Lung microvascular endothelial cell (primary cell): ENCODE measurements around the gene DERL2. TPM values are rescaled to one million over a fixed set of nuclear protein-coding genes. Genes with fewer than 3 reads are reported as not detected.
"Not testable (repeated sequence)": the region's sequence is repeated elsewhere in the genome, so short reads cannot be mapped to it uniquely, and the experiment has no call there.

Experiments used
- DNase-seq, 2 donors: peaks; one replicate each; pipeline versions ENCODE4 v3.0.0 to v3.0.0-alpha.2; 2010; ENCODE audit warnings: low read depth in 2 of 2
- total RNA-seq: library from RNA; depleted of rRNA; stranded (reverse); fragments of >200 nt; gene quantifications from 2 replicates; pipeline ENCODE4 v1.2.1, GENCODE V29; 2014

The DERL2 gene
- total RNA-seq, 1 donor from 2014 or later = 20.2 TPM

DNA sequence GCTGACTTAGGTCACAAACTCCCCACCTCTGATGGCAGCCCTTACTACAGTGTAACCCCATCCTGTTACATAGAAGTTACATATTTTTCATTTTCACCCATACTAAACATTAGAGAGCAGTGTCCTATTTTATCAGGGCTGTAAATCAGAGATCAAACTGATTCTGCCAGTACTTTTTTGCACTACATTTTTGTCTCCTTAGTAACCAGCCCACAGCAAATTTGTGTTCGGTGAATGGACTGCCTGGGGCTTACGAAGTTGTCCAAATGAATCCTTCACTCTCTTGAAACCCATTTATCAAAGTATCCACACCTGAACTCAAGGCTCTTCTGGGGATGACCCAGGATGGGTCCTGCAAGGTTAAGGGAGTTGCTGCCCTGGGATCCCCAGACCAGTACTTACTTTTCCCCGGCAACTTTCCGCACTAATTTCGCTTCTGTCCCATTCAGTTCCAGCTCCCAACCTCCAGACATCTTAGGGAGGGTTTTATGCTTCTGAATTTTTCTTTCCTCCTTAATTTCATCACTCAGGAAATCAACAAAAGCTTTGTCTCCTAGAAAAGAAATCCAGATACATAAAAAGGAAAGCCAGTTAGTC is 48.2 kb downstream of the DERL2 start:
- DNase-seq = peak; percentile 11 to 16

DNA sequence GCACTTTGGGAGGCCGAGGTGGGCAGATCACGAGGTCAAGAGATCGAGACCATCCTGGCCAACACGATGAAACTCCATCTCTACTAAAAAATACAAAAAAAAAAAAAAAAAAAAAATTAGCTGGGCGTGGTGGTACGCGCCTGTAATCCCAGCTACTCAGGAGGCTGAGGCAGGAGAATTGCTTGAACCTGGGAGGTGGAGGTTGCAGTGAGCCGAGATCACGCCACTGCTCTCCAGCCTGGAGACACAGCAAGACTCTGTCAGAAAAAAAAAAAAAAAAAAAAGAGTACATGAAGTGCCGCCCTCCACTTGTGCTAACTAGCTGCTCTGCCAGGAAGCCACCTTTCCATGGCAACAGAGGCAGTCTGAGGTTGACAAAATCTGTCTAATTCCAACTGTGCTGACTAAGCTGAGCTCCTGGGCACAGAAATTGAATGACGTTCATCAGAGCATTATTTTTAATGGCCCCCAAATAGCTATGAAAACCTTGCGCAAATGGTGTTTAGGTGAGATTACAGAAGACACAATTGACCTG is 50.1 kb downstream of the DERL2 start:
- not testable (repeated sequence) for DNase-seq

DNA sequence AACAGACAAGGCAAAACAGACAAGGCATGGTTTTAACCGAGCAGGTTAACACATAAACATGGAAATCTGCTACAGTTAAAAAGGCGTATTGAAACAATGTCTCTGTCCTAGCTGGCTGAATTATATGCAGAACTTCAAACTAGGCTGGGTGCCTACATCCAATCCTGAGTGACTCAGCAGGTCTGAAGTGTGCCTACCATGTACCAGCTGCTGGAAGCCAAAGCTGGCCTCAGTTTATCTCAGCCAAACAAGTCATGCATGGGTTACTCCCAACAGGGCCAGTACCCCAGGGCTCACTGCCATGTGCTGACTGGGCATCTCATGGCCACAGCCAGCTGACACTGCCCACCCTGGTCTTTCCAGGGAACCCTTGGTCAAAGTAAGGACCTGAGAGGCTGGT is 51.0 kb downstream of the DERL2 start:
- DNase-seq = no peak

DNA sequence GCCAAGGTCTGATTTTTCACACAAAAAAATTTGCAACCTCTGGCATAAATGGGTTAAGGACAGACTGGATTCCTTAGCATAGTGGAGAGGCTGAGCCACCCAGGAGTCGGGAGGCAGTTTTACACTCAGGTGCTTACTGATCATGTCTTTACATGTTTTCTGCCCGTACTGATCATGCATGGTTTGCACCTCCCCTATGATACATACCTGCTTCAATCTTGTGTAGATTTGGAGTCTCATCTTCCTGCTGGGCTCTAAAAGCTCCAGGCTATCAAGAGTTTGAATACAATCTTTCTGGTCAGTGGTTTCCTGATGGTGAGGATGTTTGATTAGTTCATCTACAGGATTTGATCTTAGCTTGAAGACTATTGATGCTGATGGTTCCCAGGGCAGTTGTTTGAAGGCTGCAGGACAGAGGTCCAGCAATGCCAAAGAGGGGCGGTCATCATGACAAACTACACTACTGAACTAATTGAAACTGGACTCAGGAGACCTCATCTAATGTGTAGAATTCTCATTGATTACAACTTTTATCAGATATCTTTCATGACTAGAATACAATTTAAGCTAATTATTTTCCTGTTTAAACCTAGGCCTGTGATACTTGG is 53.9 kb downstream of the DERL2 start:
- no peak for DNase-seq

DNA sequence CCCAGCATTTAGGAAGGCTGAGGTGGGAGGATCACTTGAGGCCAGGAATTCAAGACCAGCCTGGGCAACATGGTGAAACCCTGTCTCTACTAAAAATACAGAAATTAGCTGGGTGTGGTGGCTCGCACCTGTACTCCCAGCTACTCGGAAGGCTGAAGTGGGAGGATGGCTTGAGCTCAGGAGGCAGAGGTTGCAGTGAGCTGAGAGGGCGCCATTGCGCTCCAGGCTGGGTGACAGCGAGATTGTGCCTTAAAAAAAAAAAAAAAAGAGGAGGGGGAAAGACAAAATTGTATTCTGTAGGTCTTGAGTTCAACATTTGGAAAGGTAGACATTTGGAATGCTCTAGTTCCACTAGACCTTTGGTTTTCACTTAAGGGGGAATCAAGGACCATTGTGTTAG is 54.7 kb downstream of the DERL2 start:
- not testable (repeated sequence) for DNase-seq

DNA sequence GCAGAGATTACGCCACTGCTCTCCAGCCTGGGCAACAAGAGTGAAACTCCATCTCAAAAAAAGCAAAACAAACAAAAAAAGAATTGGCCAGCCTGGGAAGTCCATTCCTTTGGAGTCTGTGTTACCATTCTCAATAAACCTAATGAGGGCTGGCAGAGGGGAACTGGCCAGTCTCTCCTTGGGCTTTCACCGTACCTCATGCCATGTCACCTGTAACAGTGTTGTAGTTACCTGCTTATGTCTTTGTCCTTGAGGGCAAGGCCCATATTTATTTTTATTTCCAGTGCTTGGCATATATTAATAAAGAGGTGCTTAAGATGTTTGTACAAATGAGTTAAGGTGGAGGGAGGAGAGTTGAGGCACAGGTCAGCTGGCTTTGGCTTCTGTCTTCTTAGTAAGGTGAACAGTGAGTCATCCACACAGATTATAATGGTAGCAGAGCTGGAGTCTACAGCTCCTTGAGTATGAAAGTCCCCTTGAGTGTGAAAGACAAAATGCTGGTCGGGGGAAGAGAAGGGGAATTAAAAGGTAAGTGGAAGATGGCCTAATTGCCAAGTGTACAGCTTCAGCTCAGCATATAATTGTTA is 55.5 kb downstream of the DERL2 start:
- DNase-seq = no peak

DNA sequence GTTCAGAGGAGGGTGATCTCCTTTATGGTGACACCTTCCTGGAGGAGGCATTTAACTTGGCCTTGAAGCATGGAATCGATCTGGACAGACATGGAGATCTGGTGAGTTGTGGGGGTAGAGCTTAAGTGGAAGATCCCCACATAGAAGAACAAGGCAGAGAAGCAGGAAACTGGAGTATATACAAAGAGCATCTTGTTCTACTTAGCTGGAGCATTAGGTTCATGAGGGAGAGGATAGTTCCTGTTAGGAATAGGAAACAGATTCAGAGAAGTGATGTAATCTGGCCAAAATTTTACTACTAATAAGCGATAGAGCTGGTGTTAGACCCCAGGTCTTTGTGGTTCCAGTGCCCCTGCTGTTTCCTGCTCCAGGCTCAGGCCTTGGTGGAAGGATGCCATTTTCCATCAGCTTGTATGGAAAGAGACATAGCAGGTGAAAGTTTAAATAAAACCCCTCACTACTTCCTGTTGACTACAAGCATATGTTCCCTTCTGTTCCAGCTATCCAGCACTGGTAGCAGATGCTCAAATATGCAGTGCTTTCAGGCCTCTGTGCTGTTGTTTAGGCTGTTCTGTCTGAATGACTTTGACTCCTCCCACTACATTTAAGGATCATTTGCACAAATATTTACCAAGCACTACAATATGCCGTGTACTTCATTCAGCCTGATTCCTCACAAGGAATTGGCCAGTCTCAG is 56.6 kb downstream of the DERL2 start:
- peak; percentile 48 to 92 for DNase-seq

DNA sequence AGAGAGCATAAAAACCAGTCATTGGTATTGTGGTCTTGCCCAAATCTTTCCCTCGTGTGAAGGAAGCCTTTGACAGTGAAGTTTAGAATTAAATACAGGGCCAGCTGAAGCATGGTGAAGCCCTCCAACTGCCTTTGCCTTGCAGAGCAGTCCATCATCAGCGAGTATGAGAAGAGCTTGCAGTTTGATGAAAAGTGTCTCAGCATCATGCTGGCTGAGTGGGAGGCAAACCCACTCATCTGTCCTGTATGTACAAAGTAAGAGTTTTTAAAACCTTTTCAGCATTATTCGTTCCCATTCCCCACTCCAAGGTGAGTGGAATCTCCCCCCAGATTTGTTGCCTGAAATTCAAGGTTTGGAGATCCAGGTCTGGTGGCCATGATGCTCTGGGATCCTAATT is 60.2 kb downstream of the DERL2 start:
- no peak for DNase-seq

DNA sequence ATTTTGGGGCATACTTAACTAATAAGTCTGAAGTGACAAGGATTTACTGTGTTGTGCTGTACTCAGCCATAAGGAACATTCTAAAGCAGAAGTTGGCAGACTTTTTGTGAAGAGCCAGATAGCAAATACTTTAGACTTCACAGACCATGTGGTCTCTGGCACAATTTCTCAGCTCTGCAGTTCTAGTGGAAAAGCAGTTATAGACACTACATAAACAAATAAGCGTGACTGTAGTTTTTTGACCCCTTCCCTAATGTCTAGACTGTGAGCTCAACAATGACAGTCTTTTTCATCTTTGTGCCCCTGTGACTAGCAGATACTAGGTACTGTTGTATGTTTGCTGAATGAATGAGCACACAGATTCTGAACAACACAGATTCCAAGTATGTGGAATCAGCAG is 61.1 kb downstream of the DERL2 start:
- no peak for DNase-seq

DNA sequence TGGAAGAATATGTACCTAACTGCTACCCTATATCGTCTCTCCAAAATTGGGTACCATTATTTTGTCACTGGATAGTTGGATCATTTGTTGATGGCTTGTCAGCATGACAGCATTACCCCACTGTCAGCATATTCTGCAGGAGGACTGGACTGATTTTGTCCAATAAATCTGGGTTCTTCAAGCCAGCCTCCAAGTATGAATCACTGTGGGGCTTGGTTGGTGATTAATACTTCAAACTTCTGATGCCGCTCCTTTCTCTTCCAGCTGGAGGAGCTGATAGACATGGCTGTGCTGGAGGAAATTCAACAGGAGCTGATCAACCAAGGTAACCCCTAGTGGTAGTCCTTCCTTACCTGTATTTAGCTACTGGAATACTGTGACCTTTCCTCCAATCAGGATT is 63.5 kb downstream of the DERL2 start:
- peak in 1 of 2 donors; percentile 60 for DNase-seq

Other genes with a start within 250 kb of the DERL2 start
- 28.5 and 37.5 TPM in 2 replicates for gene RABEP1, start 203.9 kb downstream of the DERL2 start, total RNA-seq
- 60.3 and 75.4 TPM in 2 replicates for gene NUP88, start 66.5 kb downstream of the DERL2 start, total RNA-seq
- 33.3 and 45.6 TPM in 2 replicates for gene RPAIN, start 66.0 kb downstream of the DERL2 start, total RNA-seq
- 166 and 208 TPM in 2 replicates for gene C1QBP, start 47.0 kb downstream of the DERL2 start, total RNA-seq
- gene DHX33, start 17.2 kb downstream of the DERL2 start, total RNA-seq = 7.4 and 9.7 TPM in 2 replicates
- 9.6 and 14.3 TPM in 2 replicates for gene MIS12, start 388 bp upstream of the DERL2 start, total RNA-seq
- gene NLRP1, start 98.3 kb upstream of the DERL2 start, total RNA-seq = 2.2 and 9.6 TPM in 2 replicates